H4 (cell line): ENCODE data around the gene CCDC12. TPM values are rescaled to one million over a fixed set of nuclear protein-coding genes. Genes with fewer than 3 reads are reported as not detected.

Experiments used
- DNase-seq: peaks from one replicate; pipeline ENCODE4 v3.0.0-alpha.2; 2015; ENCODE audit warnings: low spot score
- total RNA-seq: library from RNA; depleted of rRNA; stranded (reverse); fragments of >200 nt; shearing (Covaris generic); gene quantifications from 2 replicates; pipeline ENCODE4 v1.2.3, GENCODE V29; 2014

Gene CCDC12
- total RNA-seq, 1 experiment from 2014 or later = 15.1 TPM

DNA sequence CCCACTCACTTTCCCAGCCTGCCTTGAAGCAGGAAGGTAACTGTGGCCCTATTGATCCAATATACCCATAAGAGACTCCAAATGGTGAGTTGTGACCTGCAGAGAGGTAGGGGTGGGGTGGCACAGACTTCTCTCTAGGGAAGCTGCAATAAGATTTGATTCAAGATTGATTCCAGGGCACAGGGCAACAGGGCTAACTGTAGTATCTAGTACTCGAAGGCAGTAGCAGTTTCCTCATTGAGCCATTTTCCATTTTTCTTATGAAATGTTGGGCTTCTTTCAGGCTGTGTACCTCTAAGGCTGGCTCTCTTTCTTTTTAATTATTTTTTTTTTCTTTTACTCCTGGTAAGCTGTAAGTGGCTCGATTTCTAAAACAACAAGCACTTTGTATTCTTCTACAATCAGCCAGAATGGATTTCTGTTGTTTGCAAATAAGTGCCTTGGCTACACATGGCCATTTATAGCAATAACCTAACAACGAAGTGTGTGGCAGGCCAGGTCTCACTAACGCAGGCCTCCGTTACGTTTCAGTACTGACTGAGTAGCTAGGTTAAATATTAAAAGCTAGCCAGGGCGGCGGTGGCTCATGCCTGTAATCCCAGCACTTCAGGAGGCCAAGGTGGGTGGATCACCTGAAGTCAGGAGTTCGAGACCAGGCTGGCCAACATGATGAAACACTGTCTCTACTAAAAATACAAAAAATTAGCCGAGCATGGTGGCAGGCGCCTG, 19.3 kb downstream of the CCDC12 start:
- DNase-seq = no peak

DNA sequence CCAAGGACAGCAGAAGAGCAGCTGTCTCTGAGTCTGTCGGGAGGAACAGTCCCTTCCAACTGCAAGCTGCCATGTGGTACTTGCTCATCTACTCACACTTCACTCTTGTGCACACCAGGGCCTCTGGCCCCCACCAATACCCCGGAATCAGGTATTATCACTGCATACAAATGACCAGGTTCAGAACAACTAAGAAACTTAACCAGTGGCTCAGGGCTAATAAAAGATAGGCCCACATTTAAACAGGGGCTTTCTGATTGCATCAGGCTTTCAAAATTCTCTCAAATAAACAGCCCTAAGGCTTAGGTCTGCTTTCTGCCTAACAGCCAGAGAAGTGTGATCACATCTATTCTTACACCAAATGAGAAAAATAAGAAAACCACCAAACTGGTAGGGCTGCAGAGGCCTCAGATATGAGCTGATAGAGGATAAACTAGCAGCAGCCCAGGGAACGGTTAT, 20.7 kb downstream of the CCDC12 start:
- DNase-seq = no peak

DNA sequence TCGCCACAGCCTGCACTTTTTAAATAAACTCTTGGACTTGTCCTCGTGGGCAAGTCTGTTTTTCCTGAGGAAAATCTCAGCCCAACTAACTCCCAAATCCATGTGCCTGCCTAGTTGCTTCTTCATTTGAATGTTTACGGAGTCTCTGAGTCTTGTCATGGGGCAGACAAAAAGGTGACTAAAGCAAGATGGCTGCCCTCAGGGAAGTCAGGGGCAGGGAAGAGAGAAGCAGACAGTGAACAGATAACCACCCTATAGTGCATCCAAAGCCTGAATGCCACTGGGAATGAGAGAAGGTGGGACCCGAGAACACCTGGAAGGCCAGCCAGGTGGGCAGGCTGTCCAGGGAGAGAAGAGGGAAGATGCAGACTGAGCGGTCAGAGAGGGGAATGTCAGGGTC, 21.4 kb downstream of the CCDC12 start:
- DNase-seq = no peak

DNA sequence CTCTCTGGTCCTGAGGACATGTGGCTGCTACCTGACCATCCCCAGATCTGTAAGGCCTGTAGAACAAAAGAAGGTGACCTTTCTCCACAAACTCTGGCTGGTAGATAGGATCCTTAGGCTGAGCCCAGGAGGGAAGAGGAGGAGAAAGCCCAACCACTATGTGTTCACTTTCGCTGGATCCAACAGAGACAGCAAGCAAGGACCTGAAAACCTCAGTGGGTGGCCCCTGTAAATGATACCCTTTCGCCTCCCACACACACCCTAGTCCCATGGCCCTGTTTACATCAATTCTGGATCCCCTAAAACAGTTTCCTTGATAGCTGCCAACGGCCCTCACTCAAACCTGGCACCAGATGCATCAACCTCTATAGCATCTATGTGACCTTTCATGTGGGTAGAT, 22.4 kb downstream of the CCDC12 start:
- DNase-seq = no peak

DNA sequence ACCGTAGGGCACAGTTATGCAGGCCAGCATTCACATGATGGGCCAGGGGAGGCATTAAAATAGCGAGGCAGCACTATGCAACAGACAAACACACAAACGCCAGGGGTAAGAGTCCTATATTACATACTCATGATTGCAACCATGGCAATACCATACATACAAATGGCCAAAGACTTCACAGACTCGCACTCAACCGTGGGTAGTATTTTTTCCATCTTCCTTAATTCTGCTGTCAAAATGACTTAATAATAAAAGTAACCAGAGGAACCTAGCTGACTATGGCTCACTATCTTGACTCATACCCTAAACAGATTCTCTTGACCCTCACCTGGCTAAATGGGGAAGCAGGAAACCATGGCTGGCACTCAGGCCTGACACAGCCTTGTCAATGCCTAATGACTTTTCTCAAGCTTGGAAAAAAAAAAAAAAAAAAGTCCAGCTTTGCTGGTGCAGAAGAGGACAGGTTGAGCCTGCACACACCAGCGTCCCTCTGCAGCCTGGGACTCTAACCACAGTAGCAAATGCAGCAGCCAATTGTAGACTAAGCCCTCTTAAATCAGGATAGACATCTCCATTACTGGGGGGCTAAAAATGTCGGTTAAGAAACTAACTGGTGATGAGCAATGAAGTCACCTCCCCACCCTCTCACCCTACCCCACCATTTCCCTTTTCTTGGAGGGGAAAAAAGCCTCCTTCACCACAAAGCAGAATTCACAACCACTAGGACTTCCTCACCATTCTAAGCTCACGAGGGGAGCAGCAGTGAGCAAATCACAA, 23.1 kb downstream of the CCDC12 start:
- no peak for DNase-seq

DNA sequence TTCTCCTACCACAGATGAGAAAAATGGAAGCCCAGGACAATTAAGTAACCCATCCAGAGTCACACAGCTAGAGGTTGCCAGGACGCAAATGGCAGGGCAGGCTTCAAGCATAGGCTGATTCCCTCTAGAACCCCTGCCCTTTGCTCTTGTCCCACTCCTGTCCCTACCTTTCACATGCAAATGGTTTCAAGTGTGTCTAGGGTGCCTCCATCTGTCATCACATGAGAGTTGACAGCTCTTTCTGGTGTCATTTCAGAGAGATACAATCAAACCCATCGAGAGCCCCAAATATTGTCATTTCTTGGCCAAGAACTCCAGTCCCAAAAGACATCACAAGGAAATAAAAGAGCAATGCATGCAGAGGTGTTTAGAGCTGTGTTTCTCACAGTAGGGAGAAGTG, 23.7 kb downstream of the CCDC12 start:
- DNase-seq = no peak

DNA sequence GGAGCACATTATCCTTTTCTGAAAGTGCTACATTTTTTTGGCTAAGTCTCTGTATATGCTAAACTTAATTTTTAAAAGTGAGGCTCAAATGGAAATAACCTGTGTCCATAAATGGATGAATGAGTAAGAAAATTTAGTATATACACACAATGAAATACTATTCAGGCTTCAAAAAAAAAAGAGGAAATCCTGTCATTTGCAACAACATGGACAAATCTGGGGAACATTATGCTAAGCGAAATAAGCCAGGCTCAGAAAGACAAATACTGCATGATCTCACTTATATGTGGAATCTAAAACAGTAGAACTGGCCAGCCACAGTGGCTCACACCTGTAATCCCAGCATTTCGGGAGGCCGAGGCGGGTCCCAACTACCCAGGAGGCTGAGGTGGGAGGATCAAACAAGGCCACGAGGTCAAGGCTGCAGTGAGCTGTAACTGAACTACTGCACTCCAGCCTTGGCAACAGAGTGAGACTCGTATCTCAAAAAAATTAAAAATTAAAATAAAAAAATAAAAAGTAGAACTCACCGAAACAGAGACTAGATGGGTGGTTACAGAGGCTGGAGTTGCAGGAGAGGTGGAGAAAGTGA, 25.8 kb downstream of the CCDC12 start:
- no peak for DNase-seq

DNA sequence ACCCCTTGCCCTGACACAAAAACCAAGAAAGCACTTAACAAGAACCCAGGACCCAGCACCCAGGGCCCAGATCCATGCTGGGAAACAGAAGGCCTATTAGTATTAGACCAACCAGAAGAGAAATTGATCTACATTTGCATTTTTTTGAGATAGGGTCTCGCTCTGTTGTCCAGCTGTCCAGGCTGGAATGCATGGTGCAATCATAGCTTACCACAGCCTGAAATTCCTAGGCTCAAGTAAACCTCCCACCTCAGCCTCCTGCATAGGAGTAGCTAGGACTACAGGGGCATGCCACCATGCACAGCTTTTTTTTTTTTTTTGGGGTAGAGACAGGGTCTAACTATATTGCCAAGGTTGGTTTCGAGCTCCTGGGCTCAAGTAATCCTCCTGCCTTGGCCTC, 26.4 kb downstream of the CCDC12 start:
- no peak for DNase-seq

DNA sequence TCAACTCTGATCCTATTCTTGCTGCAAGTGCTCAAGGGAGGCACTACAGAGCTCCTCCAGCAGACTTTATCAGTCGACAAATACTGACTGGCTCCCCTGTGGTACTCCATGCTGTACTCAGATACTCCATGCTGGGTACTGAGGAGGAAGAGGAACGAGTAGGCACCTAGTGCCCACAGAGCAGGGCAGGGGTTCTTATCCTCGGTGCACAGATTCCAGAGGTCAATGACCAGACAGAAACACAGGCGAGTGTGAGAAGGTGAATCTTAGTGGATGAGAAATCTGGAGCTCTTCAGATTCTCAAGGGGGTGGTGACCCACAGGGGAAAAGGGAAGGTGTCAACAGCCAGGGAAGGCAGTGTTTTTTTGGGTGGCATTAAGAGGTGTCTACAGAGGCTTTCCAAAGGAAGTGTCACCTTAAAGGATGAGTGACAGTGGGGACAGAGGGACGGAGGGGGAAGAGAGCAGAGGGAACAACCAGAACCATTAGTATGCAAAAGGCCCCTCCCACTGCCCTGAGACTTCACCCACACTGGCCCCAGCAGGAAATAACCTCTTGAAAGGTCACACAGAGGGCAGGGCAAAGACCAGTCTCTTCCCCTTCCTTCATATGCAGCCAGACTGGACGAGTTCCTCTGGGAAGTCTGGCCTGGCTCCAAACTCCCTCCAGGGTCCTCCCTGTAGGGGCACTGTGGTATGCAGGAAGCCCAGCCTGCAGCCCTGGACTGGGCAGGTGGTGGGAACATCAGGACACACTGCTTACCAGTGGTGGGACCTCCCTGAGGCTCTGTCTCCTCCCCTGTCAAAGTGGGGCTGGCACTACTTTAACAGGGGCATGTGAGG, 27.5 kb downstream of the CCDC12 start:
- no peak for DNase-seq

DNA sequence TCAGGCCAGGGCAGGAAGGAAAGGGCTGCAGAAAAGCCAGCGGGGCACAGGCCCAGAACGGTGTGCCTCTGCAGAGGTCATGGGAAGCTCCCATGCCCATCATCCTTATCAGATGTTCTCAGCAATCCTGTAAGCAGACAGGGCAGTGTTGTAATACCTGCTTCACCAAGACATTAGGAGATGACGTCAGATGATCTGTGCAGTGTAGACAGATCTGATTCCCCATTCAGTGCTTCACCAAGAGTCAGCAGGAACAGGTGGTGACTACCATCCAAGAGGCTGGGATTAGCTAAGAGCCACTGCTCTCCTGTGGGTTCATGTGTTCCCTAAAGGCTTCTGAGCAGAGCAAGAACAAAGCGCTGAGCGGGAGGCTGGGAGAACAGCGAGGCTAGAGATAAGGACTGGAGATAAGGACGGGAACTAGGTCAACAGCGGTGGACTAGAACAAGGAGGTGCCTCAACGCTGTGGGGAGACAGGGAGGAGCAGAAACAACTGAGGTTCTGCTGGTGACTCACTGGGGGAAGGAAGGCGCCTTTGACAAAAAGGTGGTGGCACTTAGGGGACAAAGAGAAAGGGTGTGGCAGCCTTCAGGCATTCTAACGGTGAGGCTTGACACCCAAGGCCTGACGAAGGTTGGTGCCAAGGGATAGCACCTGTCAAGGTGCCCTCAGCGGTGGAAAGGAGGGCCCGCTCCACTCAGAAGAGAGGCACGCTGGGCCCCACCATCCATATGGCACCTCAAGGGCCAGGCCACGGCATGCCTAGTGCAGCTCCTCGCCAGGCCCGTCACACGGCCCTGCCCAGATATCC, 28.4 kb downstream of the CCDC12 start:
- DNase-seq = peak; percentile 50

DNA sequence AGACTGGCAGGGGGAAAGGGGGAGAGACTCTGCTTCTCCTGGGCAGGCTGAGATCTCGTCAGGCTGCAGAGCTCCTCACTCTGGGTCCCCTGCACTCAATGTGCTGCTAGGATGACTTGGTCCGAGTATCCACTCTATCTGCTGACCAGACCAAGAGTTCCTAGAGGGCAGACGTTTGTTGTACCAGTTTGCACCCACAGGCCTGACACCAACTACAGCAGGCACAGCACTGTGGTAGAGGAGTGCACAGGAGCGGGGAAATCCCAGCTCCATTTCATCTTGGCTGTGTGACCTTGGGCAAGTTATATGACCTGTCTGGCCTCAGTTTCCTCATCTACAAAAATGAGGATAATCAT, 29.0 kb downstream of the CCDC12 start:
- DNase-seq = no peak

DNA sequence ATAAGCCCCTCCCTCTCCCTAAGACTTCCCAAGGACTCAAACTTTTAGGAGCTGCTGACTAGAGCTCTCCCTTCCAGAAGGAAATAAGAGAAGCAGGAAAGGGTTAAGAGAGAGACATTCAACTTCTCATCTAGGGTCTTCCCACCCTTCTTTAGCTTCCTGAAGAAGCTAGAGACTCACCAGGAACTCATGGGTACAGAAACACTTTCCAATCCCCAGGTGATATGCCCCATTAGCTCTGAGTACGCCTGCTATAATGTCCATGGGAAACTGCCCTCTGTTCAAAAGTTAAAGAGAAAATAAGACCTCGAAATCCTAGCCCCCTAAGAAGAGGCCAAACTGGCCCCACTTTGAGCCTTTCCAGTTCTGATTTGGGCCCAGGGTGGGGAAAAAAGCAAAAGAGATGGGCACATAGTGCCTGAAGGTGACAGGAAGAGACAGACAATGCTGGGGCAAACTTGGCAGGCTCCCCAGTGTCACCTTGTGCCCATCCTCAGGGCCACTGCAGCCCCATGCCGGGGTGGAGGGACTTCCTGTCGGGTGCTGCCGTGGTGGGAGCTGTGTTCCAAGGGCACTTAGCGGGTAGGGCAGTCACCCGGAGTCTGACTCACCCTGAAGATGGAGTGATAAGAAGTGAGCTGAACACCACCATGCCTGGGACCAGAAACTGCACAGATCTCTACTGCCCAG, 29.5 kb downstream of the CCDC12 start:
- peak; percentile 40 for DNase-seq

DNA sequence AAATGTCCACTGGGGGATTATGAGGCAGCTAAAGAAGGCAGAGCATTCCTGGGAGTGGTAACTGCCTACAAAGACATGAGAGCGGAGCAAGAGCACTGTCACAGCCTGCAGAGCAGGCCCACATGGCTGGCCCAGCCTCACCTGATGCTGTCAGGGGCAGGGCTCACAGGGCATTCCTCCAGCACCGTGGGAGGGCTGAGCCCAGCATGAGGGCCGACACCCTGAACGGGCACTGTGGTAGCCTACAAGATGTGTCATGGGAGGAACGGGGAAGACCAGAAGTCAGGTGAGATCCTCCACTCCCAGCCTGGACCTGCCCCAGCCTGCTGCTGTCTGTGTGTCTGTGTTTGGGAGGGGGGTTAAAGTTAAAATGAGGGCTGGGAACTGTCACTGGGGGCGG, 30.1 kb downstream of the CCDC12 start:
- DNase-seq = no peak

DNA sequence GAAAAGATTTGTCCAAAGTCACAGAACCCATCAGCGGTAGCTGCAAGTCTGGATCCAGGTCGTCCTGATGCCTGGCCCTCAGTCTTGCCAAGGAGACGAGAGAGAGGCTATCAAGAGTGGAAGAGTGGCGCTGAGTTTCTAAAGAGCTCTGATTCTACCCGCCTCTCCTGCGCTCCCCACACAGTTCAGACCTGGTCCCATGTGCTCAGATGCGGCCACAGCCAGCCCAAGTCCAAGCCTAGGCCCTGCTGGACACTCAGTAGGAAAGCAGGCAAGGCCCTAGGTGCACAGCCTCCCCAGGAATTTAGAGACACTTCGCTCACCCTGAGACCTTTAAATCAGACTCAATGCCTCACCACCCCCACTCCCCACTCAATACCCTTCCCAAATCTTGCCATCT, 32.4 kb downstream of the CCDC12 start:
- DNase-seq = no peak

DNA sequence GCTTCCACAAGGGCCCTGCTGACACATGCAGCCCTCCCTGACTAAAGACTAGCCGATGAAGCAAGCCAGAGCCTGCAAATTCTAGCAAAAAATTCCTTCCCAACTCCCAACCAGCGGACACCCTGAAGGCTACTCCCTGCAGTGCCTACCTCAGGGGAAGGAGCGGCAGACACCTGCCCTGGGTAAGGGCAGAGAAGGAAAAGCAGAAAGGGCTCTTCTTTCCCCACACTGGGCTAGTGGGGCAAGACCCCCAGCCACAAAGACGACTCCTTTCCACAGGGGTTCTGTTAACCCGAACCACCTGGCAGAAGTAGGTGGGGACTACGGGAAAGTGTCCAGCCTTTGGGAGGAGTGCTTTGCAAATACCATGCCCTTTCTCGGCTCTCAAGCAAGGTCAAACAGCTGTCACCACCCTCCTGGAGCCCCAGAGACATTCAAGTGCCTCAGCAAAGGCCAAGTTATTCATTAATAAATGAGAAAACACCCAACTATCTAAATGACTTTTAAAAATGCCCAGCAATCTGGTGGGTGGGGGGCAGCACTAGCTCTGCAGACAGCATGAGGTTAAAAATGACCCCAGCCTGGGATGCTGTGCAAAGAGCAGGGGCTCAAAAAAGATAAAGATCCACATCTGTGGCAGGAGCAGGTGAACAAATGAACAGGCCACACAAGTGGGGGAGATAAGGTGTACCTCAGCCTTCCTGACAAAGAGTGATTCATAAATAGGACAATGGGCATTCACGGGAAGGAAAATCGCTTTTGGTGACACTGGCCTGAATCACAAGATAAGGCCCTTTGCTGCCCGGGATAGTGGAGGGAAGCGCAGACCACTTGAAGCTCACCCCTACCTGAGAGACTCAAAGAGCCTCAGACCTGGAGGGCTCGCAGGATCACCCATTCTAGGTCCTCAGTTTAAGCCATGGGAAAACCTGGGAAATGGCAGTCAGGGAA, 33.0 kb downstream of the CCDC12 start:
- DNase-seq = no peak

DNA sequence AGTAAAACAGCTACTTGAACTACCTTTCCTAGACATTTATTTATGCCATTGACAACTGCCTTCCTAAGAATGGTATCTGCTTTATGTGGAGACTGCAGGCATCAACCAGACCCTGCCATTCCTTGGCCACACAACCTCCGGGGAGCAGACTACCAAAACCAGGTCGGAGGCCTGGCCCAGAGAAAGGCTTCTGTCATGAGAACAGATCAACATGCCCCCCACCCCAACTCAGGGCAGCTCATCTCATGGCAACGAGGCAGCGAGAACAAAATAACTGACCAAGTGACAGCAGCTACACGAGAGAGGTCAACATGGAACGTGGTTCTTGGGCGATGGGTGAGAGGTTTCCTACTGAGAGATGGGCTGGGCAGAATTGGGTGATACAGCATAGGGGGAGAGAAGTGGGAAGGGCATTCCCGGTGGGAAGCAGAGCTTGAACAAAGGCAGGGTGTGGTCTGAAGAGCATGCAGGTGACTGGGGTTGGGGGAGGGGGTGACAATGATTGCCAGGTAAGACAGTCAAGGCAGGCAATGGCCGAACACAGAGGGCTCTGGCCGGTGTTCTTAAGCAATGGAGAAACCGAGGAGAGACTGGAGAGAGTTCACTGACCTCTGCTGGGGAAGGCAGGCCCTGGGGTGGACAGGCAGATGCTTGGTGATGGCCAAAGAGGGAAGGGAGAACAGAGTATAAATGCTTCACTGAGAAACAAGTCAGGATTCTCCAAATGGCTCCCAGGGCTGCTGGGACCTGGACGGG, 33.9 kb downstream of the CCDC12 start:
- DNase-seq = no peak

DNA sequence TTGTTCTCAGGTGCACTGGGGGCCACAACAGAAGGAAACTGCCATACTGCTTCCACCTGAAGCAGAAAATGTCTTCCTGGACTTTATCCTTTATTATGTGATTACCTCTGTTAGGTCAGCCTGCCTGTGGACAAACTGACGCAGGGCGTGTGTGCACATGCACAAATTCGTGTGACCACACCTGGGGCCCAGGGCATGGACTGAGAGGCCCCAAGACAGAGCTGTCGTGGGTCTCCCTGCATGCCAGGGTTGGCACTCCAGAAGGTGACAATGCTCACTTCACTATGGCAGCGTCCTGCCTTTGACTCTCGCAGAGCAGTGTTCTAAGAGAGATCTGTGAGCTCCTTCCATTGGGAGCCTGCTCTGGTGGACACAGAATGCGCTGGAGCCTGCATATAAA, 34.5 kb downstream of the CCDC12 start:
- DNase-seq = no peak

DNA sequence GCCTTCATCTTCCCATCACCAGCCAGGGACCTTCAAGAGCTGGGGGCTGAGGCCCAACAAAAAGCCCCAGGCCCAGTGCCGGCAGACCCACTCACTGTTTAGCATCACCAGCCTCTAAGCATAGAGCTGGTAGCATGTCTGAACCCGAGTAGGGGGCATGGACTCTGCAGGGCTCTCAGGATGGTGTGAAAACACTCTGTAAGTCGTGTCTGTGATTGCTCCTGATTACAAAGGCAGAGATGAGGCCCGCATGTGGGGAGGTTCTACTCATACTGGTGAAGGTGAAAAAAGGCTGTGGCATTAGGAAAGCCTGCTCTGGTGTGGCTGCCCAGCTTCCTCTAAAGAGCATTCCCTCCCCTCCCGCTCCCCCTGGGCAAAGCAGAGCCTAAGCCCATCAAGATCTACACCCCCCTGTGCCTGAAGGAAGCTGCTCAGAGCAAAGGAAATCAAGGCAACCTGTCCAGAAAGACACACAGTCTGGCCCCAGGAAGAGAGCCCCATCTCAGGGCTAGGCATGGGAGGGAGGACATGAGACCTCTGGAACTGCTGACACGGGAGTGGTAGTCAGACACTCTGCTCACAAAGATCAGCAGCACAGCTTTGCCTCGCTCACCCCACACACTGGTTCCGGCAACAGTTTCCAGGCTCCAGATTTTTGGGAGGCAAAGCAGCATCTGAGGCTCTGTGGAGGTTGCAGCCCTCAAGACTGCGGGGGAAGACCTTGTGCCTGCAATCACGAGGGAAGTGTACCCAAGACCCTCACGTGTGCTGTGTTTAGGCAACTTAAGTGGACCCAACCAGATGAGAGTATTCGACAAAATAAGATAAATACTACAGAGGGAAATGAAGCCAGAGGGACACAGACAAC, 36.7 kb downstream of the CCDC12 start:
- DNase-seq = no peak
